ENCODE results near the gene THAP9.
"Not testable (repeated sequence)": the region's sequence is repeated elsewhere in the genome, so short reads cannot be mapped to it uniquely, and the experiment has no call there.

GRCh38 chr4:82860487-82860886 is 40.0 kb upstream of the THAP9 start:
- TF ChIP-seq RCOR1 (IDR thresholded peaks at IDR 0.05; ENCODE audit: low read depth, low read length); SMC3 (IDR thresholded peaks at IDR 0.05); CTCF (IDR thresholded peaks at IDR 0.05); POLR2A (IDR thresholded peaks at IDR 0.05; ENCODE audit: low read length); ELK1 (IDR thresholded peaks at IDR 0.05; ENCODE audit: low read depth, low read length); ZFP36 (IDR thresholded peaks at IDR 0.05; ENCODE audit: borderline replicate concordance, partially characterized antibody); RAD21 (conservative IDR thresholded peaks at IDR 0.05 in 1 of 2, IDR thresholded peaks at IDR 0.05 in 1 of 2); NFE2L2 (conservative IDR thresholded peaks at IDR 0.05; ENCODE audit: low read length); EP300 (IDR thresholded peaks at IDR 0.05); MAZ (IDR thresholded peaks at IDR 0.05; ENCODE audit: borderline replicate concordance, low read depth, low read length); POLR2AphosphoS2 (conservative IDR thresholded peaks at IDR 0.05; ENCODE audit: low read length); NPAS2 (CRISPR knock-in tag; IDR thresholded peaks at IDR 0.05; ENCODE audit: borderline replicate concordance): not testable (repeated sequence)
